GM18499 (cell line): ENCODE measurements around the gene ANTXR1.

Source experiments
- ATAC-seq: cut with Tn5 transposase; IDR thresholded peaks from one replicate; pipeline ENCODE4 v1.9.1; 2021; ENCODE audit warnings: moderate number of reproducible peaks; ENCODE audit not compliant: insufficient read depth, unreplicated experiment

ANTXR1 gene

GRCh38 chr2:69013142-69013839, at the start of gene ANTXR1:
Gene ANTXR1, plus strand, starts transcription at chr2:69013179. Its CDS starts 321 bp downstream, at chr2:69013500.
- ATAC-seq = no peak

- no peak for ATAC-seq
Measured at GRCh38 chr2:68964282-68964681, 48.7 kb upstream of the ANTXR1 start.

GRCh38 chr2:68968221-68968620, 44.8 kb upstream of the ANTXR1 start:
- ATAC-seq = no peak

- ATAC-seq = no peak
Measured at GRCh38 chr2:68969736-68970490, 43.1 kb upstream of the ANTXR1 start.

- no peak for ATAC-seq
Measured at GRCh38 chr2:68970566-68971265, 42.3 kb upstream of the ANTXR1 start.

- no peak for ATAC-seq
Measured at GRCh38 chr2:68971591-68972231, 41.3 kb upstream of the ANTXR1 start.

GRCh38 chr2:68974251-68974650, 38.7 kb upstream of the ANTXR1 start, which contains the start of gene GKN1:
Gene GKN1, plus strand, starts transcription at chr2:68974636. Its CDS starts 42 bp downstream, at chr2:68974678.
- no peak for ATAC-seq

GRCh38 chr2:68974946-68975665, 37.9 kb upstream of the ANTXR1 start:
- no peak for ATAC-seq

GRCh38 chr2:68975844-68976243, 37.1 kb upstream of the ANTXR1 start:
- no peak for ATAC-seq

- ATAC-seq = no peak
Measured at GRCh38 chr2:68977453-68977852, 35.5 kb upstream of the ANTXR1 start.

- ATAC-seq = no peak
Measured at GRCh38 chr2:68978098-68978497, 34.9 kb upstream of the ANTXR1 start.

- ATAC-seq = no peak
Measured at GRCh38 chr2:68980956-68981355, 32.0 kb upstream of the ANTXR1 start.

- ATAC-seq = no peak
Measured at GRCh38 chr2:68987021-68987503, 25.9 kb upstream of the ANTXR1 start.

- no peak for ATAC-seq
Measured at GRCh38 chr2:68989035-68989434, 23.9 kb upstream of the ANTXR1 start.

GRCh38 chr2:68992341-68992740, 20.6 kb upstream of the ANTXR1 start:
- ATAC-seq = no peak

GRCh38 chr2:68992933-68993332, 20.0 kb upstream of the ANTXR1 start:
- no peak for ATAC-seq

- no peak for ATAC-seq
Measured at GRCh38 chr2:68993660-68994059, 19.3 kb upstream of the ANTXR1 start.

- ATAC-seq = no peak
Measured at GRCh38 chr2:68994864-68995263, 18.1 kb upstream of the ANTXR1 start.

GRCh38 chr2:68995916-68996315, 17.1 kb upstream of the ANTXR1 start:
- no peak for ATAC-seq

- no peak for ATAC-seq
Measured at GRCh38 chr2:68997401-68997800, 15.6 kb upstream of the ANTXR1 start.
